Fibroblast of the conjunctiva (primary cell): ENCODE data around the gene CAMTA1.

Source experiments
- DNase-seq: peaks from one replicate; pipeline ENCODE4 v3.0.0-alpha.2; 2010; ENCODE audit warnings: low read depth

Gene CAMTA1

DNA sequence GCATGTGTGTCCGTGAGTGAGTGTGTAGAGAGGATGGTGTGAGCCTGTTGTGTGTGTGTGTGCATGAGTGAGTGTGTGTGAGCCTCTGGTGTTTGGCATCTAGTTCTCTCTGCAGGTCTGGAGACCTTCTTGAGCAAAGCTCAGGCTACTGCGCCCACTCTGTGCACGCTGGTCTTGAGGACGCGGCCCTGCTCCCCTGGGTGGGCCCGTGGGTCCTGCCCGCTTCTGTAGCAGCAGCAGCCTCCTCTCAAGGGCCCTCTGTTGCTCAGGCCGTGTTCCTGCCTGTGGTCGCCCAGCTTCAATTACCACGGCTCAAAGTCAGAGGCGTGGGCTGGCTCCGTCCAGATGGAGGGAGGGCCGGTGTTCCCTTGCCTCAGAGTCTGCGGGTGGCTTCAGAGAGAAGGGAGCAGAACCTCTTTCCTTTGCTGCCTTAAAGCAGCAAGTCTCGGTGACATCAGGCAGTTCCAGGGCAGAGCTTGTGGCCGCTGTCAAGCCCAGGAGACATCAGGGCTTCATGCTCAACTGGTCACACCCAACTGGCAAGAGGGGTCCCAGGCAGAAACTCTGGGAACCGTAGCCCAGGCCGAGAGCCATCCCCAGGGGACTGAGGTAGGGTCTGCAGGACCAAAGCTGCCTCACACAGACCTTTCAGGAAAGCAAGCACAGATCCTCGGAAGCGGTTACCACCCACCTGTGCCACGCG, 715.3 kb downstream of the CAMTA1 start:
- DNase-seq = no peak

- no peak for DNase-seq
Measured at GRCh38 chr1:7501084-7501491, 715.8 kb downstream of the CAMTA1 start.

DNA sequence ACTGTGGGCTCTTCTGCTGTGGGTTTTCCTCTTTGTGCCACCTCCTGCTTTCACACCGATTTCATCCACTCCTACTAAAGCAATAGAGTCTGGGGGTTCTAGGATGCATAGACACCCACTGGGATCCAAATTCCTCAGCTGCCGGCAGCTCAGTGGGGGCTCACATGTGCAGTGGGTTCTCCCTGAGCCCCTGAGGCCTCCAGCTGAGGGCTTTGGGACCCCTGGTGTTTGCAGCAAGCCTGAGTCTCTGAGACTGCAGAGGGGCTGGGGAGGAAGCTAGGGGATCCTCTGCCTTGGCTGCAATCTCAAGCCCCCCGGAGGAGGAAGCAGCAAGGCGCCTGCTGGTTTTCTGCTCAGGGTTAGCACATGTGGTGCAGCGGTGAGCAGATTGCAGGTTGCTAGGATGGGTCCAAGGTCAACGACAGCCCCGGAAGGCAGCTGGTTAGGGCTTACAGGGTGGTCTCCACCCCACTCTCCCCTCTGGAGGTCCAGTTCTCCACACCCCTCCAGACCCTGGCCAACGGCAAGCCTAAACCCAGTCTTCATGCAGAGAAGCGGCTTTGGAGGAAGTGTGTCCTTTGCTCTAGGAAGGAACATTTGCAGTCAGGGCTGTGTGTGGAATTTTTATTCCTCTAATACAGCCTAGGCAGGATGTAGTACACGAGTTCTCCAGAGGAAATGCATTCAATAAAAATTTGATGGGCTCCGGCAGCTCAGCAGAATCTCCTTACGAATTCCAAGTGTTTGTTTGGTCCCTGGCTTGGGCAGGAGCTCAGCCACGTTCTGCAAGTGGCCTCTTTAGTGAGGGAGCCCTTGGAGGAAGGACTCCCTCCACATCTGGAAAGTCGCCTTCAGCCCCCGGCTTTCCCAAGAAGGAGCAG, 716.7 kb downstream of the CAMTA1 start:
- no peak for DNase-seq

GRCh38 chr1:7503691-7504437, 718.6 kb downstream of the CAMTA1 start:
- no peak for DNase-seq

- no peak for DNase-seq
Measured at GRCh38 chr1:7504438-7504720, 719.1 kb downstream of the CAMTA1 start.

DNA sequence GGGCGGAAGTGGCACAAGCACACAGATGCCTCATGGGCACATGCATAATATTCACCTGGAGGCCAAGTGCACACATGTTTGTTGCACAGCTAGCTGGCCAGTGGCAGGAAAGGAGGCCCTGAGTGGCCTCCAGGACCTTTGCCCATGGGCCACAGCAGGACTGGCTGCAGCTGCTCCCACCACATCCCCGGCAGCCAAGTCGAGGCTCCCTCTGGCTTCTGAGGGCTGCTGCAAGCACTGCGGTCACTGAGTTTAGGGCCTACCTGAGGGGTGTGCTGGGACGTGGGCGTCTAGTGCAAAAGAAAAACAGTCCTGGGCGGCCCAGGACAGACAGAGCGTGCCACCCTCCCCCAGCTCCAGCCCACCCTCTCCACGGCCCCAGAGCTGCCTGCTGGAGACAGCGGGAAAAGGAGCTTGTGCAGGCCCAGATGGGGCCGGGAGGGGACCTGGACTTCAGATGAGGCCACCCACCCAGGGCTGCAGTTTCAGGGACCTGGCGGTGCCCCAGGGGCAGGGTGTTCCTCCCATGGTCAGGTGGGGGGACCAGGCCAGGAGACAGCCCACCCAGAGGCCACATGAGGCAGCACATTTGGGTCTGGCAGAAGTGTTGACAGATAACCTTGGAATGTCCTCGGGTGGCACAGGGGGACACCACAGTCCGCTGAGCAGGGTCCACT, 720.0 kb downstream of the CAMTA1 start:
- DNase-seq = no peak

DNA sequence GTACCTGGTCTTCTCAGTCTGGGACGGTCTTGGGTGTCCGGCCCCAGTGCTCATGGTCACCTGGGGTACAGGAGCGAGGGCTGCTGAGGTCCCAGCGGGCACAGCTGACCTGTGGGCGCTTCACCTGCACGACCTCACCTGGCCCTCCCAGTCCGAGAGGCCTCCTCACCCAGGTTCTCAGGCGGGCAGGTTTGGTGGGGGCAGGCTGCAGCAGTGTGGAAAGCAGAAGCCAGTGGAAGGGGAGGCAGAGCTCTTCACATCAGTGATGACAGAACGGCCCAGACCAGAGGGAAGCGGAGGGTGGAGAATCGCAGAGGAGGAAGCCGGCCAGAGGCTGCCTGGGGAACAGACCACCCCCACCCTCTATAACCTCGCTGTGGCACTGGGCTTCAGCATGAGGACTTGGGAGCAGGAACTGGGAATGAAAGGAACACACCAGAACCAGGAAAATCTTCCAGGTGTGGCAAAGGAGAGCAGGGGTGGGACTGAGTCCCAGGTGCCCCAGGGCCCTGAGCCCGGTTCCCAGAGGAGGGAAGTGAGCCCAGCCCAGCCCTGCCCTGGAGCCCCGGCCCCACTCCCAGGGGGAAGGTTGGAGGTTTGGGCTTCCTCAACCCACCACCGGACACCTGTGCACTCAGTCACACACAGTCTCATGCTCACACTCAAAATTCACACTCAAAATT, 720.7 kb downstream of the CAMTA1 start:
- no peak for DNase-seq

DNA sequence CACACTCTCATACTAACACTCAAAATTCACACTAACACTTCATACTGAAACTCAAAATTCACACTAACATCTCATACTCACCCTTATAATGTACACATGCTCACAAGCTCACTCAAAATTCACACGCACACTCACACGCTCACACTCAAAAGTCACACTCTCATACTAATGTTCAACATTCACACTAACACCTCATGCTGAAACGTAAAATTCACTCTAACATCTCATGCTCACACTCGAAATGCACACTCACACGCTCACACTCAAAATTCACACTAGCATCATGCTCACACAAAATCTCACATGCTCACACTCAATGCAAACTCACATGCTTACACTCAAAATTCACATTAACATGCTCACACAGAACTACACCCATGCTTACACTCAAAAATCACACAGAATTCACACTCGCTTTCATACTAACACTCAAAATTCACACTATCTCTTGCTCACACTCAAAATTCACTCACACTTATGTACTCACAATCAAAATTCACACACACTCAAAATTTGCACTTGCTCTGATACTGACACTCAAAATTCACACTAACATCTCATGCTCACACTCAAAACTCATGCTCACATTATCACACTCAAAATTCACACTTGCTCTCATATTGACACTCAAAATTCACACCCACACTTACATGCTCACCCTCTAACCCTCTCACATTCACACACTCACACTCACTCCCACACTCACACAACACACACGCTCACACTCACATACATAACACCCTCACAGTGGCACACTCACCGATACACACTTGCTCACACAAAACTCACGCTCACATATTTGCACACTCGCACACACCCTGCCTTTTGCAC, 721.4 kb downstream of the CAMTA1 start:
- DNase-seq = no peak

DNA sequence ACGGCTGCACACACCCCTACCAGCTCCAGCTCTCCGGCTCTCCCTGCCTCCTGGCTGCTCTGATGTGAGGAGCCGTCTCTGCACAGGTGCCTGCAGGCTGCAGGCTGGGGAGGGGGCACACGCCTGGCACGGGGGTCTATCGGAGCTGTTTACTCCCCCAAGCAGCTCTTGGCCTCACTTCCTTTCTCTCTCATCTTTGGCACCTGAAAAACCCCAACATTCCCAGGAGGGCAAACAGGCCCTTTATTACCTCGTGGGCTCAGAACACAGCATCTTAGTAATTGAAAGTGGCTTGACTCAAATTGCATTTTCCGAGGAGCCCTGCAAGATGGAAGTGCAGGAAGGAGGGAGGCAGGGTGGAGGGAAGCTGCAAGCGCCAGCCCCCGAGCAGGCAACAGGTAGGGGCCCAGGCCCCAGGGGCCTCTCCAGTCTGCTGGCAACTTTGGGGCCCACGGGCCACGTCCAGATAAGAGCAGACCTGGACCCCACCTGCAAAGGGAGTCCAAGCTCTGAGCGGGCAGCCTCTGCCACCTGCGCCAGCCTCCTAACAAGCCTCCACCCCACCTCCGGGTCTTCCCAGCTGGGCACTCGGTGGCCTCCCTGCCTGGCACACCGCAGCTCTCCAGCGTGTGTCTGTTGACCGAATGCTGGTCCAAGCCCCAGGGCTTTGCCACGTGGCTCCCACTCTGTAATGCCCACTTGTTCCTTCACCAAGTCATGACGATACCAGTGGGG, 722.2 kb downstream of the CAMTA1 start:
- DNase-seq = no peak

DNA sequence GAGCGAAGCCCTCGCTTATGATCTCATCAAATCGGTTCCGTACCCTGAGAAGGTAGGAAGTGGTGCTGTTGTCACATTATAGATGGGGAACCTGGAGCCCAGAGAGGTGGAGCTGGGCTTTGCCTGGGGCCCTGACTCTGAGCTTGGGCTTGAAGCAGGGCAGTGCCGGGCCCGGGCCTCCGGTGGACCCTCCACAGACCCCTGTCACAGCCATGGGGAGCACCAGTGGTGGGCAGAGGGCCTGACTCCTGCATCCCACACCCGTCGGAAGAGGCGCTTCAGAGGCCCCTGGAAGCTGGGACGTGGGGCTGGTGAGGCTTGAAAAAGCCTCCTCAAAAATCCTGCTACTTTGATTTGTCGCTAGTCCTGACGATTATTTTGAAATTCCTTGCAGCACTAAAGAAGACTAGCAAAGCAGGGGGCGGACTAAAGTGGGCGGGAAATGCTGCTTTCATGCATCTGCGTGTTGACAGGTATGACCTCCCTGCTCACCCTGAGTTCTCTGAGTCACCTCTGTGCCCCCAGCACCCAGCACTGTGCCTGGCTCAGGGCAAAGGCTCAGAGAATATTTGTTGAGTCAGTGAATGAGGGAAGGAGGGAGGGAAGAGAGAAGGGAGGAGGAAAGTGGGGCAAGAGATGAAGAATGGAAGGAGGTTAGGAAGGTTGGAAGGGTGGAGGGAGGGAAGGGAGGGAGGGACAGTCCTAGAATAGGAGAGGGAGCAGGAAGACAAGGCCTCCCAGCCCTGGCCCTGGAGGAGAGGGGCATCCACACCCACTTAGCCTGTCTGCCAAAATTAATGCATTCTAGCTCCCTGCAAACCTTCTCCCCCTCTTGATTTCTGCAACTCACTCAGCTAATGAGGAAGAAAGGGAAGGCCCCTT, 723.0 kb downstream of the CAMTA1 start:
- DNase-seq = no peak

DNA sequence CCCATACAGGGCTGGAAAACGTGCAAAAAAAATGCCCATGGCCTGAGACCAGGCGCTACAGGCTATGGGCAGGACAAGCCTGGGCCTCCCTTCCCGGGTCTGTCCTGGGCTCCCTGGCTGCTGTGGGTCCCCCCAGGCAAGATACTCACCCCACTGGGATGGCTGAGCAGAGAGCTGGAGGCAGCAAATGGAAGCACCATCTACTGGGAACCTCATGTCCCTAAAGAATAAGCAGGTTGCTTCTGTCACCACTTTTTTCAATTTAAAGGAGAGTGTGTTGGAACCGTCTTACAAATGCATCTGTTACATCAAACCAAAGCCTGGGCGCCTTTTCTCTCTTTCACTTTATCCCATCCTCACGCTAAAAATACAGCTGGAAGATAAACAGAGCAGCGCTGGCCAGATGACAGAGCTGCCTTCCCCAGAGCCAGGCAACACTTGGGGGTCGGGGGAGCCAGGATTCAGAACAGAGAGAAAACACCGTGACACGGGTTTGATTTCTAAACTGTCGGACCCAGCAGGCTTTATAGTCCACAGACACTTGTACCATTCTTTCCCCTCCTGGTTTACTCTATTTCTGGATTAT, 723.8 kb downstream of the CAMTA1 start:
- DNase-seq = no peak

DNA sequence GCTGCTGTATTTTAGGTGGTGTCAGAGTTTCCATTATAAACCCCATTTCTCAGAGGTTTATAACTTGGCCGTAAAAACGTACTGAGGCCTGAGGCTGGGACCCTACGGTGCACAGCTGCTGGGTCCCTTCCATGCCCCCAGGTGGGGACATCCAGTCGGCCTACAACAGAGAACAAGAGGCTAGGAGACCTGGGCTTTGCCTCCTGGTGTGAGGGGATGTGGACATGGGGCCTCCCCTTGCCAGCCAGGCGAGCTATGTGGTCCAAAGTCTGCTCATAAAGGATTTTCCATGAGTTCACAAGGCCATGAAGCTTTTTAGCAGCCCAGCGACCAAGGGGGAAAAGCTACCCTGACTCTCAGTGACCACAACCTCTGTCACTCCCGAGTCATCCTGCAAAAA, 724.3 kb downstream of the CAMTA1 start:
- DNase-seq = no peak

DNA sequence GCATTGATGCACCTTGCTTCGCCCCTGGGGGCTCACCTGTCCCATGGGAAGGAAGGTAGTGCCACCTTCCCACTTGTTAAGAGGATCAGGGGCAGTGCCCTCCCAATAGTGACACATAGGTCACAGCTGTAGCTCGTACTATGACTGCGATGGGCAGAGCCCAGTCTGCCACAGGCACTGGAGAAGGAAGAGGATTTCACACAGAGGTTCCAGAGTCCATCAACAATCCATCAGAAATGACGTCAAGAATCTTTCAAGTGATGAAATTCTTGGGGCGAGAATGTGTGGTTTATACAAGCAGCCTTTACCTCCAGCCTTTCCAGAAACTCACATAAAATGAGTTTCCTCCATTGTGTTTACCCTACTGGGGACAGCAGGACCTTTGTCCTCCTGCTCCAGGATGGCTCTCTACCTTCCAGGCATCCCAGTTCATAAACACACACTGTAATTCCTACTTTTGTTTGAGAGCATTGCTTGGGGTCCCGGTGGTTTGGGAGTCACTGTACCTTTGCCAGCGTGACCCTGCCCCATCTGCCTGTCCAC, 725.2 kb downstream of the CAMTA1 start:
- DNase-seq = no peak

- no peak for DNase-seq
Measured at GRCh38 chr1:7511381-7511780, 726.1 kb downstream of the CAMTA1 start.

- DNase-seq = no peak
Measured at GRCh38 chr1:7513081-7513480, 727.8 kb downstream of the CAMTA1 start.

GRCh38 chr1:7515175-7515574, 729.9 kb downstream of the CAMTA1 start:
- no peak for DNase-seq

DNA sequence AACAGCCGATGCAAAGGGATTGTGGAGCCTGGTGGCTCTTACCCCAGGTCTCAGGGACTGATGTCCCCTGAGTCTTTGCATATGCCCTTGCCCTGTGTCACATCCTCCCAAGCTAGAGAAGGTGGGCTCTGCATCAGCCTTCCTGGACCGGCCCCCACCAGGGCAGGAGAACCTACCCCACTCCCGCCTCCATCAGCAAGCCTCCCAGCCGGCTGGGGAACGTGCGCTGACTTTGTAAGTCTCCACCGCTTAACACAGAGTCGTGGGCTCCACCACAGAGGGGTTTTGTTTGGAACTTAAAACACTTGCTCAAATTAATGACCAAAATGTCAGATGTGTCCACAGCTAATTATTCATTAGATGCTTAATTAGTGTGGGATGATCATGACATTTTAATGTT, 730.6 kb downstream of the CAMTA1 start:
- no peak for DNase-seq

DNA sequence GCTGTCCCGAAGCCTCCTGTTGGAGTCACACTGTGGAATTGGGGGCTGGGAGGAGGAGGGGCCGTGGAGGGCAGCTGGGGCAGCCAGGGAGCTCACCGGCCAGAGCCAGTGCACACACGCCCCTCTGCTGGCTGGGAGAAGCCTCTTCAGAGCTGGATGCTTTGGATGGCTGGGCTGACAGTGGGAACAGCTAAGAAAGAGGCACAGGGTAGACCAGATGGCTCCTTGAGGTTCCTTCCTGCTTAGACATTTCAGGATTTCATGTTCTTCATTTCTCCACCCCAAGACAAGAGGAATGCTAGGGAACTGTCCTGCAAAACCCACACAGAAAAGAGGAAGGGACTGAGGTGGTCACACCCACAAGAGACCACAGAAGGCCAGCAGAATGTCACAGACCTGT, 731.1 kb downstream of the CAMTA1 start:
- no peak for DNase-seq

GRCh38 chr1:7516929-7517328, 731.7 kb downstream of the CAMTA1 start:
- DNase-seq = no peak
